ENCODE results near the gene TM9SF3.

- TF ChIP-seq CTCF (IDR thresholded peaks at IDR 0.05 in 2 of 3, conservative IDR thresholded peaks at IDR 0.05 in 1 of 3; ENCODE audit: borderline replicate concordance in 1 of 3, insufficient read depth in 1 of 3, low read depth in 2 of 3, low read length in 2 of 3) (no peak), ATF3 (IDR thresholded peaks at IDR 0.05) (no peak), SIN3A (IDR thresholded peaks at IDR 0.05; ENCODE audit: low read depth) (no peak), EZH2 (IDR thresholded peaks at IDR 0.05) (no peak), EZH2phosphoT487 (IDR thresholded peaks at IDR 0.05; ENCODE audit: borderline replicate concordance) (no peak), POLR2A (IDR thresholded peaks at IDR 0.05; ENCODE audit: borderline replicate concordance, extremely low read depth, insufficient read depth, insufficient read length) (no peak), EGR1 (IDR thresholded peaks at IDR 0.05; ENCODE audit: low read depth) (no peak), POLR2AphosphoS5 (IDR thresholded peaks at IDR 0.05; ENCODE audit: low read depth, low read length) (no peak), YY1 (IDR thresholded peaks at IDR 0.05; ENCODE audit: extremely low read depth, insufficient replicate concordance, low read depth, low read length) (no peak), TCF7L2 (IDR thresholded peaks at IDR 0.05; ENCODE audit: borderline replicate concordance, extremely low read depth, insufficient read depth, insufficient read length) (no peak), ZBTB33 (IDR thresholded peaks at IDR 0.05; ENCODE audit: extremely low read depth, insufficient replicate concordance, low read length) (no peak)
Measured at GRCh38 chr10:96501985-96502384, 84.8 kb downstream of the TM9SF3 start.

All from HCT116 (cell line).